HepG2 (cell line): ENCODE results near the gene MLLT10. TPM values are rescaled to one million over a fixed set of nuclear protein-coding genes. Genes with fewer than 3 reads are reported as not detected.

ENCODE experiments used
- CC2D1A ChIP-seq: sonication (generic); formaldehyde crosslinking; IDR thresholded peaks from 2 replicates; pipeline ENCODE4 v1.8.1; 2023; ENCODE audit warnings: mild to moderate bottlenecking, missing genetic modification reagents
- ELF3 ChIP-seq: IDR thresholded peaks from 2 replicates; pipeline ENCODE4 v1.6.1; 2016; ENCODE audit warnings: missing genetic modification reagents, missing compliant biosample characterization
- IKZF1 ChIP-seq: fragments of 450-650 bp; IDR thresholded peaks from 2 replicates; pipeline ENCODE4 v1.7.1; 2016
- KAT2B ChIP-seq: fragments of 150-350 bp; IDR thresholded peaks from 2 replicates; pipeline ENCODE4 v1.6.1; 2014; ENCODE audit warnings: low read depth, low read length, borderline replicate concordance
- KLF13 ChIP-seq: sonication (generic); formaldehyde crosslinking; IDR thresholded peaks from 2 replicates; pipeline ENCODE4 v1.4.0; 2020; ENCODE audit warnings: mild to moderate bottlenecking, missing genetic modification reagents
- MAFF ChIP-seq: IDR thresholded peaks from 2 replicates; pipeline ENCODE4 v1.6.1; 2011; ENCODE audit warnings: low read depth, low read length, improper control_type of control experiment
- MED13 ChIP-seq: sonication (generic); formaldehyde crosslinking; IDR thresholded peaks from 2 replicates; pipeline ENCODE4 v1.5.0; 2020; ENCODE audit warnings: missing genetic modification reagents
- MTA1 ChIP-seq: sonication (generic); formaldehyde crosslinking; IDR thresholded peaks from 2 replicates; pipeline ENCODE4 v1.4.0; 2020; ENCODE audit warnings: missing genetic modification reagents, mild to moderate bottlenecking, borderline replicate concordance
- SETDB1 ChIP-seq: sonication (generic); formaldehyde crosslinking; IDR thresholded peaks from 2 replicates; pipeline ENCODE4 v1.5.1; 2020; ENCODE audit warnings: missing genetic modification reagents, mild to moderate bottlenecking, borderline replicate concordance
- SIN3A ChIP-seq: IDR thresholded peaks from 2 replicates; pipeline ENCODE4 v1.6.1; 2011; ENCODE audit warnings: low read depth, mild to moderate bottlenecking, control low read depth, low read length, borderline replicate concordance
- ZBTB7A ChIP-seq: sonication (generic); formaldehyde crosslinking; IDR thresholded peaks from 2 replicates; pipeline ENCODE4 v1.8.0; 2022; ENCODE audit warnings: mild to moderate bottlenecking, missing genetic modification reagents
- ZFP37 ChIP-seq: sonication (generic); formaldehyde crosslinking; IDR thresholded peaks from 2 replicates; pipeline ENCODE4 v1.4.0; 2020; ENCODE audit warnings: missing genetic modification reagents, borderline replicate concordance
- ZNF556 ChIP-seq: sonication (generic); formaldehyde crosslinking; IDR thresholded peaks from 2 replicates; pipeline ENCODE4 v1.4.0; 2020; ENCODE audit warnings: mild to moderate bottlenecking, missing genetic modification reagents, borderline replicate concordance
- ZNF567 ChIP-seq: sonication (generic); formaldehyde crosslinking; IDR thresholded peaks from 2 replicates; pipeline ENCODE4 v1.8.1; 2023; ENCODE audit warnings: mild to moderate bottlenecking, missing genetic modification reagents, borderline replicate concordance
- ZSCAN9 ChIP-seq: IDR thresholded peaks from 2 replicates; pipeline ENCODE4 v1.6.1; 2016; ENCODE audit warnings: borderline replicate concordance
- polyA plus RNA-seq, 8 experiments: library from polyadenylated mRNA; depleted of rRNA in 3 of 8; stranded (reverse) in 7 of 8; unstranded in 1 of 8; fragments of >200 nt; fragmentation: Illumina TruSeq in 4 of 8; extraction: Trizol in 4 of 8; gene quantifications; 2 replicates each; pipeline versions ENCODE4 v1.2.1 to v1.2.3, GENCODE V29; 2011 to 2016; ENCODE audit warnings: low read depth in 4 of 8, missing spikeins in 1 of 8, mixed read lengths in 1 of 8; ENCODE audit not compliant: insufficient read depth in 1 of 8
- total RNA-seq, 5 experiments: library from RNA; depleted of rRNA; stranded (reverse); fragments of >200 nt; fragmentation: Illumina TruSeq; extraction: Trizol; gene quantifications; 2 replicates each; pipeline ENCODE4 v1.2.3, GENCODE V29; 2016; ENCODE audit warnings: low read depth in 1 of 5
- TF ChIP-seq, protein P1 (sequence below): sonication (generic); formaldehyde crosslinking; IDR thresholded peaks from one replicate; pipeline ENCODE4 v1.5.1; 2020; ENCODE audit warnings: mild to moderate bottlenecking, missing genetic modification reagents; ENCODE audit errors: not compliant biosample characterization
- TF ChIP-seq, protein P2 (sequence below): sonication (generic); formaldehyde crosslinking; IDR thresholded peaks from 2 replicates; pipeline ENCODE4 v1.4.0; 2020; ENCODE audit warnings: missing genetic modification reagents
- TF ChIP-seq, protein P3 (sequence below): sonication (generic); formaldehyde crosslinking; IDR thresholded peaks from 2 replicates; pipeline ENCODE4 v1.8.0; 2022; ENCODE audit warnings: mild to moderate bottlenecking, missing genetic modification reagents, borderline replicate concordance

MLLT10 gene
- total and polyA plus RNA-seq, 2 of the 13 experiments (the other 11 are each of a cell fraction or from before 2014, with no cell fraction given): 51.3 to 84.1 TPM

DNA sequence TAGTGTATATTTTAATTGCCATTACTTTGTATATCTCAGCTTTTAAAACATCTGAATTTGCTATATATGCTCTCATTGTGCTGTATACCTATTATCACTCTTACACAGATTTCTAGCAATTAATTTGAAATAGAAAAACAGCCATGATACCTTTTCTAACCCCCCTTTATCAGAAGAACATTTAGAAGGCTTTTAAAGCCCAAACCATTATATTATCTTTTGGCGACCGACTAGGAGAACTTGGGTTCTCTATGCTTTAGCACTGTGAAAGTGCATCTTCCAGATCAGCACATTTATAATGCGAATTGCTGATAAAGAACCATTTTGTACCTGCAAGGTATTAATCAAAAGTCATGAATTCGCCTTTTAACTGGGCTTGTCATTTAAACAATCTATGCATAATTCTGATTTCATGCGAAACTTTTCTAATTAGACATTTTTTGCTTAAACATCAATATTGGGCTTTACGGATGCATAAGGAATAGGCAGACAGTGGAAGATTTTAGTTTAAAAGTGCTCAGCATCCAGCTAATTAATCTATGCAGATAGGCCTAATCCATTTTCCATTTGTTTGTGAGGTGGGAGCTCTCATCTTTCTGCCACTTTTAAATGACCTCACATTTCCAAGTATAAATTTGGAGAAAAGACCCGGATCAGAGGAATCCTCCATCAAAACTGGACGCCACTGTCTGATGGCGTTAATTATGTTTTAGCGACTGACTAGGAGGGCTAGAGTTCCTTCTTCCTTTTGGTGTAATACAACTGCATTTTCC is 1.2 kb upstream of the MLLT10 start (continued):
- TF ChIP-seq, protein P1, sequence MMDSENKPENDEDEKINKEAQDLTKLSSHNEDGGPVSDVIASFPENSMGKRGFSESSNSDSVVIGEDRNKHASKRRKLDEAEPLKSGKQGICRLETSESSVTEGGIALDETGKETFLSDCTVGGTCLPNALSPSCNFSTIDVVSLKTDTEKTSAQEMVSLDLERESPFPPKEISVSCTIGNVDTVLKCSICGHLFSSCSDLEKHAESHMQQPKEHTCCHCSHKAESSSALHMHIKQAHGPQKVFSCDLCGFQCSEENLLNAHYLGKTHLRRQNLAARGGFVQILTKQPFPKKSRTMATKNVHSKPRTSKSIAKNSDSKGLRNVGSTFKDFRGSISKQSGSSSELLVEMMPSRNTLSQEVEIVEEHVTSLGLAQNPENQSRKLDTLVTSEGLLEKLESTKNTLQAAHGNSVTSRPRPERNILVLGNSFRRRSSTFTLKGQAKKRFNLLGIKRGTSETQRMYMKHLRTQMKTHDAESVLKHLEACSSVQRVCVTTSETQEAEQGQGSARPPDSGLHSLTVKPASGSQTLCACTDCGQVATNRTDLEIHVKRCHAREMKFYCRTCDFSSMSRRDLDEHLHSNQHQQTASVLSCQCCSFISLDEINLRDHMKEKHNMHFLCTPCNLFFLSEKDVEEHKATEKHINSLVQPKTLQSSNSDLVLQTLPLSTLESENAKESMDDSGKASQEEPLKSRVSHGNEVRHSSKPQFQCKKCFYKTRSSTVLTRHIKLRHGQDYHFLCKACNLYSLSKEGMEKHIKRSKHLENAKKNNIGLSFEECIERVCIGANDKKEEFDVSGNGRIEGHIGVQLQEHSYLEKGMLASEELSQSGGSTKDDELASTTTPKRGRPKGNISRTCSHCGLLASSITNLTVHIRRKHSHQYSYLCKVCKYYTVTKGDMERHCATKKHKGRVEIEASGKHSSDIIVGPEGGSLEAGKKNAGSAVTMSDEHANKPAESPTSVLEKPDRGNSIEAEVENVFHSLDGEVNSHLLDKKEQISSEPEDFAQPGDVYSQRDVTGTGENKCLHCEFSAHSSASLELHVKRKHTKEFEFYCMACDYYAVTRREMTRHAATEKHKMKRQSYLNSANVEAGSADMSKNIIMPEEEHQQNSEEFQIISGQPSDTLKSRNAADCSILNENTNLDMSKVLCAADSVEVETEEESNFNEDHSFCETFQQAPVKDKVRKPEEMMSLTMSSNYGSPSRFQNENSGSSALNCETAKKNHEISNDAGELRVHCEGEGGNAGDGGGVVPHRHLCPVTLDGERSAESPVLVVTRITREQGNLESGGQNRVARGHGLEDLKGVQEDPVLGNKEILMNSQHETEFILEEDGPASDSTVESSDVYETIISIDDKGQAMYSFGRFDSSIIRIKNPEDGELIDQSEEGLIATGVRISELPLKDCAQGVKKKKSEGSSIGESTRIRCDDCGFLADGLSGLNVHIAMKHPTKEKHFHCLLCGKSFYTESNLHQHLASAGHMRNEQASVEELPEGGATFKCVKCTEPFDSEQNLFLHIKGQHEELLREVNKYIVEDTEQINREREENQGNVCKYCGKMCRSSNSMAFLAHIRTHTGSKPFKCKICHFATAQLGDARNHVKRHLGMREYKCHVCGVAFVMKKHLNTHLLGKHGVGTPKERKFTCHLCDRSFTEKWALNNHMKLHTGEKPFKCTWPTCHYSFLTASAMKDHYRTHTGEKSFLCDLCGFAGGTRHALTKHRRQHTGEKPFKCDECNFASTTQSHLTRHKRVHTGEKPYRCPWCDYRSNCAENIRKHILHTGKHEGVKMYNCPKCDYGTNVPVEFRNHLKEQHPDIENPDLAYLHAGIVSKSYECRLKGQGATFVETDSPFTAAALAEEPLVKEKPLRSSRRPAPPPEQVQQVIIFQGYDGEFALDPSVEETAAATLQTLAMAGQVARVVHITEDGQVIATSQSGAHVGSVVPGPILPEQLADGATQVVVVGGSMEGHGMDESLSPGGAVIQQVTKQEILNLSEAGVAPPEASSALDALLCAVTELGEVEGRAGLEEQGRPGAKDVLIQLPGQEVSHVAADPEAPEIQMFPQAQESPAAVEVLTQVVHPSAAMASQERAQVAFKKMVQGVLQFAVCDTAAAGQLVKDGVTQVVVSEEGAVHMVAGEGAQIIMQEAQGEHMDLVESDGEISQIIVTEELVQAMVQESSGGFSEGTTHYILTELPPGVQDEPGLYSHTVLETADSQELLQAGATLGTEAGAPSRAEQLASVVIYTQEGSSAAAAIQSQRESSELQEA: no peak
- TF ChIP-seq ZFP37 (CRISPR knock-in tag): no peak
- TF ChIP-seq, protein P2, sequence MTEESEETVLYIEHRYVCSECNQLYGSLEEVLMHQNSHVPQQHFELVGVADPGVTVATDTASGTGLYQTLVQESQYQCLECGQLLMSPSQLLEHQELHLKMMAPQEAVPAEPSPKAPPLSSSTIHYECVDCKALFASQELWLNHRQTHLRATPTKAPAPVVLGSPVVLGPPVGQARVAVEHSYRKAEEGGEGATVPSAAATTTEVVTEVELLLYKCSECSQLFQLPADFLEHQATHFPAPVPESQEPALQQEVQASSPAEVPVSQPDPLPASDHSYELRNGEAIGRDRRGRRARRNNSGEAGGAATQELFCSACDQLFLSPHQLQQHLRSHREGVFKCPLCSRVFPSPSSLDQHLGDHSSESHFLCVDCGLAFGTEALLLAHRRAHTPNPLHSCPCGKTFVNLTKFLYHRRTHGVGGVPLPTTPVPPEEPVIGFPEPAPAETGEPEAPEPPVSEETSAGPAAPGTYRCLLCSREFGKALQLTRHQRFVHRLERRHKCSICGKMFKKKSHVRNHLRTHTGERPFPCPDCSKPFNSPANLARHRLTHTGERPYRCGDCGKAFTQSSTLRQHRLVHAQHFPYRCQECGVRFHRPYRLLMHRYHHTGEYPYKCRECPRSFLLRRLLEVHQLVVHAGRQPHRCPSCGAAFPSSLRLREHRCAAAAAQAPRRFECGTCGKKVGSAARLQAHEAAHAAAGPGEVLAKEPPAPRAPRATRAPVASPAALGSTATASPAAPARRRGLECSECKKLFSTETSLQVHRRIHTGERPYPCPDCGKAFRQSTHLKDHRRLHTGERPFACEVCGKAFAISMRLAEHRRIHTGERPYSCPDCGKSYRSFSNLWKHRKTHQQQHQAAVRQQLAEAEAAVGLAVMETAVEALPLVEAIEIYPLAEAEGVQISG (CRISPR knock-in tag): no peak
- 0 out of 2 replicates have a peak, but pooled peaks have one; percentile 17 for TF ChIP-seq ELF3
- no peak for TF ChIP-seq MED13 (CRISPR knock-in tag)
- no peak for TF ChIP-seq IKZF1
- TF ChIP-seq ZSCAN9 (CRISPR knock-in tag): peak; percentile 8; the same call in 1 of the 2 replicates
- TF ChIP-seq CC2D1A (CRISPR knock-in tag): 0 out of 2 replicates have a peak, but pooled peaks have one; percentile 25
- no peak for TF ChIP-seq KLF13 (CRISPR knock-in tag)
- TF ChIP-seq SIN3A: no peak; the same call in 1 of the 2 replicates
- no peak for TF ChIP-seq ZBTB7A
- TF ChIP-seq MTA1 (CRISPR knock-in tag): no peak
- TF ChIP-seq KAT2B: no peak
- no peak for TF ChIP-seq ZNF567 (CRISPR knock-in tag)
- TF ChIP-seq, protein P3, sequence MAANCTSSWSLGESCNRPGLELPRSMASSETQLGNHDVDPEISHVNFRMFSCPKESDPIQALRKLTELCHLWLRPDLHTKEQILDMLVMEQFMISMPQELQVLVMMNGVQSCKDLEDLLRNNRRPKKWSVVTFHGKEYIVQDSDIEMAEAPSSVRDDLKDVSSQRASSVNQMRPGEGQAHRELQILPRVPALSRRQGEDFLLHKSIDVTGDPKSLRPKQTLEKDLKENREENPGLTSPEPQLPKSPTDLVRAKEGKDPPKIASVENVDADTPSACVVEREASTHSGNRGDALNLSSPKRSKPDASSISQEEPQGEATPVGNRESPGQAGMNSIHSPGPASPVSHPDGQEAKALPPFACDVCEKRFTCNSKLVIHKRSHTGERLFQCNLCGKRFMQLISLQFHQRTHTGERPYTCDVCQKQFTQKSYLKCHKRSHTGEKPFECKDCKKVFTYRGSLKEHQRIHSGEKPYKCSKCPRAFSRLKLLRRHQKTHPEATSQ (CRISPR knock-in tag): no peak
- TF ChIP-seq SETDB1 (CRISPR knock-in tag): no peak
- TF ChIP-seq MAFF: peak; percentile 60
- TF ChIP-seq ZNF556 (CRISPR knock-in tag): no peak
